ENCODE measurements around the gene WNK2. TPM values are rescaled to one million over a fixed set of nuclear protein-coding genes. Genes with fewer than 3 reads are reported as not detected.

Gene WNK2
- total and polyA plus RNA-seq, 9 donors, result 7.4 to 20.7 (median 14.9) TPM

DNA sequence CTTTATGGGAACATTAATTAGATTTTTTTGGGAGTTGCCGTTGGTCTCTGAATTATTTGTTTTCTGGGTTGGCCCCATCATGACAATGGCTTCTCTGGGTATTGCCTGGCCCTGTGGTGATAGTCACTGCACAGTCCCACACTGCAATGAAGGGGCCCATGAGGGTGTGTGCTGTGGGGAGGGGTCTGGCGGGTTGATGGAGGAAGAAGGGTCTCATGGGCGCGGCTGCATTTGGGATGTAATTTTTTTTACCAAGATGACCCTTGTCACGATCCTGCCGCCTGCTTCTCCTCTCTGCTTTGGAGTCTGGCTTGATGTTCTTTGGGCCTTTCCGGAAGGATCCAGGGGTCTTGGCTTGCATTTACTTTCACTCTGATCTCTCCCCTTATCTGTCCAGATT is 44.1 kb downstream of the WNK2 start:
- H3K4me3 ChIP-seq (ENCODE audit: low read length), result no peak overlapping the region
- peaks cover 5% of the 10 kb centered on the region for H3K27me3 ChIP-seq (ENCODE audit: control insufficient read depth, insufficient read depth, low read length)
- WGBS (ENCODE audit: insufficient coverage), result 100% methylated on average over 4 of the region's 7 CpGs
- no peaks in the 10 kb centered on the region for H3K9me3 ChIP-seq (replicated peaks; ENCODE audit: control insufficient read depth, low read depth, low read length)
- no peak for DNase-seq
- H3K4me1 ChIP-seq (ENCODE audit: control insufficient read depth, insufficient read depth, low read length), result peaks cover 32% of the 10 kb centered on the region
- H3K36me3 ChIP-seq (ENCODE audit: control insufficient read depth, insufficient read depth, low read length), result no peaks in the 10 kb centered on the region
- H3K27ac ChIP-seq (ENCODE audit: low read length), result no peak overlapping the region

DNA sequence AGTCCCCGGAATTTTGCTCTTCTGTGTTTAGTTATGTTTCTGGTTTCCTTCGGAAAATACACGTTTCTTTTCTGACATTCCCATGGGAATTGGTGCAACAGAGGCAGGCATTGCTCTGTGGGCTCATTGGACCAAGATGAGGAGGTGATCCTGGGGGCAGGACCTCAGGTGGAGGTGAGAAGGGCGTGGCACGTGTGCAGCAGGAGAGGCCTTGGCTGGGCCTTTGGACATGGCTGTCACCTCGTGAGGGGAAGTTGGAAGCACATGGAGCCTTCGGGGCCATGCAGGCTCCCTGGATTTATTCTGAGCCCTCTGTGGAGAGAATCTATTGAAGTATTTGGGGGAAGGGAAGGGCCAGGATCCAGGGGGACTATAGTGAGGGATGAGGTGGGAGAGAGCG is 44.5 kb downstream of the WNK2 start:
- no peaks in the 10 kb centered on the region for H3K9me3 ChIP-seq (replicated peaks; ENCODE audit: control insufficient read depth, low read depth, low read length)
- DNase-seq, result no peak
- H3K36me3 ChIP-seq (ENCODE audit: control insufficient read depth, insufficient read depth, low read length), result no peaks in the 10 kb centered on the region
- no peak overlapping the region for H3K27ac ChIP-seq (ENCODE audit: low read length)
- no peak overlapping the region for H3K4me3 ChIP-seq (ENCODE audit: low read length)
- H3K4me1 ChIP-seq (ENCODE audit: control insufficient read depth, insufficient read depth, low read length), result peaks cover 28% of the 10 kb centered on the region
- WGBS (ENCODE audit: insufficient coverage), result 87% methylated on average over 5 of the region's 8 CpGs
- H3K27me3 ChIP-seq (ENCODE audit: control insufficient read depth, insufficient read depth, low read length), result peaks cover 5% of the 10 kb centered on the region

DNA sequence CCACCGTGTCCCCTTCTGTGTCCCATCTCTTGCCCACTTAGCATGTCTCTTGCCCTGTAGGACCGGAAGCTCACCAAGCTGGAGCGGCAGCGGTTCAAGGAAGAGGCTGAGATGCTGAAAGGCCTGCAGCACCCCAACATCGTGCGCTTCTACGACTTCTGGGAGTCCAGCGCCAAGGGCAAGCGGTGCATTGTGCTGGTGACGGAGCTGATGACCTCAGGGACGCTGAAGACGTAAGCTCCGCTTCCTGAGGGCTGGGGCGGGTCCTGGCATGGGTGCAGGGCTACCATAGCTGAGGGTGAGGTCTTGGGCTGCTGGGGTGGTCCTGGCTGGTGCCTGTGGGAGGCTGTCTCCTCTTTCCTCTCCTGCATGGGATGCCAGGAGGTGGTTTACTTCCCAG is 45.7 kb downstream of the WNK2 start:
- H3K27ac ChIP-seq (ENCODE audit: low read length), result no peak overlapping the region
- 92% methylated on average over 14 of the region's 14 CpGs for WGBS (ENCODE audit: insufficient coverage)
- no peaks in the 10 kb centered on the region for H3K36me3 ChIP-seq (ENCODE audit: control insufficient read depth, insufficient read depth, low read length)
- DNase-seq, result no peak
- peaks cover 5% of the 10 kb centered on the region for H3K27me3 ChIP-seq (ENCODE audit: control insufficient read depth, insufficient read depth, low read length)
- peaks cover 24% of the 10 kb centered on the region for H3K4me1 ChIP-seq (ENCODE audit: control insufficient read depth, insufficient read depth, low read length)
- H3K4me3 ChIP-seq (ENCODE audit: low read length), result no peak overlapping the region
- no peaks in the 10 kb centered on the region for H3K9me3 ChIP-seq (replicated peaks; ENCODE audit: control insufficient read depth, low read depth, low read length)

DNA sequence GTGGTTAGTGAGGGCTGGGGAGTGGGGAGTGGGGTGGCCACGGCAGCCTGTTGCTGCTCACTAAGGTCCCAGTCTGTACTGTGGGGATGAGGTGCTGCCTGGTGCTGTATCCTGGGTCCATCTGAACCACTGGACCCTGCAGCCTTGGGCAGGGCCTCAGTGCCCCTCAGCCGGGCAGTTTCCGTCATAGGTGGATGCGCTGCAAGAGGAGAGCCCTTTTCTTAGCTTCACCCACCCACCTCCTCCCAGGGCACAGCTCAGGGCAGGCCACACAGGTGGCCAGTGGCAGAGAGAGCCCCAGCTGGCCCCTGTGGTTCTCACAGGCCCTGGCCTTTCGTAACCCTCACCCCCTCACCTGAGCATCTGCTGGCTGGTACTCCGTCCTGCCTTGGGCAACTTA is 46.2 kb downstream of the WNK2 start:
- peaks cover 5% of the 10 kb centered on the region for H3K27me3 ChIP-seq (ENCODE audit: control insufficient read depth, insufficient read depth, low read length)
- no peak for DNase-seq
- no peak overlapping the region for H3K4me3 ChIP-seq (ENCODE audit: low read length)
- H3K4me1 ChIP-seq (ENCODE audit: control insufficient read depth, insufficient read depth, low read length), result peaks cover 29% of the 10 kb centered on the region
- no peaks in the 10 kb centered on the region for H3K9me3 ChIP-seq (replicated peaks; ENCODE audit: control insufficient read depth, low read depth, low read length)
- WGBS (ENCODE audit: insufficient coverage), result 67% methylated on average over 1 of the region's 6 CpGs
- H3K27ac ChIP-seq (ENCODE audit: low read length), result no peak overlapping the region
- no peaks in the 10 kb centered on the region for H3K36me3 ChIP-seq (ENCODE audit: control insufficient read depth, insufficient read depth, low read length)

DNA sequence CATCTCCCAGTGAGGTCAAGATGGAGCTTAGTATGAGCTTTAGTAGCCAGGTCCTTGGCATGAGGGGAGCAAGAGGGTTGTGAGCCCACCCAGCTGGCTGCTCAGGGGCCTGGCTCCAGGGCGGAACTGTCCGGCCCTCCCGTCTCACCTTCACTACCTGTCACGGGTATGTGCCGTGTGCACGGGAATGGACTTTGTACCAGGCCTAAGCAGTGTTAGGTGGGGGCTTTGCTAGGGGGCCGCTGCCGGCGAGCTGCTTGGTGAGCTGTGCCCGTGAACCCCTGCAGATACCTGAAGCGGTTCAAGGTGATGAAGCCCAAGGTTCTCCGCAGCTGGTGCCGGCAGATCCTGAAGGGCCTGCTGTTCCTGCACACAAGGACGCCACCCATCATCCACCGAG is 46.7 kb downstream of the WNK2 start:
- H3K9me3 ChIP-seq (replicated peaks; ENCODE audit: control insufficient read depth, low read depth, low read length), result no peaks in the 10 kb centered on the region
- no peak for DNase-seq
- H3K27ac ChIP-seq (ENCODE audit: low read length), result no peak overlapping the region
- 94% methylated on average over 13 of the region's 15 CpGs for WGBS (ENCODE audit: insufficient coverage)
- H3K4me1 ChIP-seq (ENCODE audit: control insufficient read depth, insufficient read depth, low read length), result peaks cover 33% of the 10 kb centered on the region
- H3K36me3 ChIP-seq (ENCODE audit: control insufficient read depth, insufficient read depth, low read length), result no peaks in the 10 kb centered on the region
- no peak overlapping the region for H3K4me3 ChIP-seq (ENCODE audit: low read length)
- H3K27me3 ChIP-seq (ENCODE audit: control insufficient read depth, insufficient read depth, low read length), result peaks cover 5% of the 10 kb centered on the region

DNA sequence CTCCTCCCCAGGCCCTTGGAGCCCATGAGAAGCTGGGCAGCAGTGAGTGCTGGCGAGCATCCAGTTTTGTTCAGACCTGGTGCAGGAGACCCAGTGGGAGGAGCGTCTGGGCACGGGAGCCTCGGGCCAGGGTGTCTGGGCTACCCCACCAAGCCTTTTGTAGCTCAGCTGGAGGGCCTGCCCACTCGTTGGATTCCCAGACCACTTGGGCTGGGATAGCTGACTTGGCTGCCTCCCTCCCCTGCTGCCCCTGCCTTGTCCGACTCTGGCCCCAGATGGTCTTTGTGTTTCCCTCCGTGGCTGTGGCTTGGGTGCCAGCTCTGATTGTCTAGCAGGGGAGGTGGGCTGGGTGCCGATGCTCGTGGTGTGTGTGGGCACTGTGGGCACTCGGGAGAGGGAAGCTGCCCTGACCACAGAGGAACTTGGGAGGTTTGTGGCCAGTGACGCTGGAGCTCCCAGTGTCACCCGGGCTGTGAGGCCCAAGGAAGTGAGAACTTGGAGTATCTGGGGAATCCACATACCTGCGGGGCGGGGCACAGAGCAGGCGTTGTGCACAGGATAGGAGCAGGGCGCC is 47.3 kb downstream of the WNK2 start:
- Histone ChIP-seq H3K27me3 (ENCODE audit: control insufficient read depth, insufficient read depth, low read length) (peaks cover 5% of the 10 kb centered on the region), H3K27ac (ENCODE audit: low read length) (no peak overlapping the region), H3K4me3 (ENCODE audit: low read length) (no peak overlapping the region), H3K4me1 (ENCODE audit: control insufficient read depth, insufficient read depth, low read length) (peaks cover 40% of the 10 kb centered on the region), H3K36me3 (ENCODE audit: control insufficient read depth, insufficient read depth, low read length) (no peaks in the 10 kb centered on the region), H3K9me3 (replicated peaks; ENCODE audit: control insufficient read depth, low read depth, low read length) (no peaks in the 10 kb centered on the region)
- WGBS (ENCODE audit: insufficient coverage), result 66% methylated on average over 16 of the region's 16 CpGs
- DNase-seq, result peak; percentile 36

DNA sequence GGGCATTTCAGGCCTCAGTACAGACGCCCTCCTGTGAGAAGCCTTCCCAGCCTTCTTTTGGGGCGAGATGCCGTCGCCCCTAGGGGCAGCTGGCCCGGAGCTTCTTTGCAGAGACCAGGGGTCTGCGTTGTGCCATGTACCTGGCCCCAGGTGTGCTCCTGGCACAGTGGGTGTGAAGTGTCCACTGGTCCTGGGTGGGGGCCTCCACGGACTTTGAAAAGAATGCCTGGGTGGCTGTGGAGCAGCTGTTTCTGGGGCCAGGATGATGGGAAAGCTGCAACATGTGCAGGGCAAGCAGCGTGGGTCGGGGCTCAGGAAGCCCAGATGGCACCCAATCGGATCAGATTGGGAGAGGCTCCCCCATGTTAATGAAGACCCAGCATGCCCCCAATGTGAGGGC is 47.8 kb downstream of the WNK2 start:
- no peaks in the 10 kb centered on the region for H3K36me3 ChIP-seq (ENCODE audit: control insufficient read depth, insufficient read depth, low read length)
- no peak overlapping the region for H3K4me3 ChIP-seq (ENCODE audit: low read length)
- H3K9me3 ChIP-seq (replicated peaks; ENCODE audit: control insufficient read depth, low read depth, low read length), result no peaks in the 10 kb centered on the region
- DNase-seq, result no peak
- WGBS (ENCODE audit: insufficient coverage), result 86% methylated on average over 9 of the region's 10 CpGs
- peaks cover 5% of the 10 kb centered on the region for H3K27me3 ChIP-seq (ENCODE audit: control insufficient read depth, insufficient read depth, low read length)
- H3K27ac ChIP-seq (ENCODE audit: low read length), result no peak overlapping the region
- H3K4me1 ChIP-seq (ENCODE audit: control insufficient read depth, insufficient read depth, low read length), result peaks cover 40% of the 10 kb centered on the region

DNA sequence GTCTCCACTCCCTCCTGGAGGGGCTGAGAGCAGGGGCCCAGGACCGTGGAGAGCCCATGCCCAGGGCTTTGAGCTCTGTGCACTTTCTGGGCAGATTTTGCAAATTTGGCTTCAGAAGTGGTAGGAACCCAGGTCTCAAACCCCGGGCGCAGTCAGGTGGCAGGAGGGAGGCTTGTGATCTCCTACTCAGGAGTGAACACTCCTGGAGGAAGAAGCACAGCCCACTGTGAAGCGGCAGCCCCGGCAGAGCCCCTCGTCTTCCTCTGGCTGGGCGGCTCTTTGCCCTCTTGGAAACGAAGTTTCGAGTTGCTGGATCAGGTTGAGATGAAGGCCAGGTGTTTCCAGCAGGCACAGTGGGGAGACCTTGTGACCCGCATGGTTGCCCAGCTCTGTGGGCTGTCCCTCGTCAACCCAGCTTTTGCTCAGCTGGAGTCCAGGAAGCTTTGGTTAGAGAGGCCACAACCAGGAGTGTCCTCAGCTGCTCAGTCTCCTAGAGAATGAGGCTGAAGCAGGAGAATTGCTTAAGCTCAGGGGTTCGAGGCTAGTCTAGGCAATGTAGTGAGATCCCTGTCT is 48.5 kb downstream of the WNK2 start:
- no peak for DNase-seq
- 74% methylated on average over 10 of the region's 12 CpGs for WGBS (ENCODE audit: insufficient coverage)
- H3K27me3 ChIP-seq (ENCODE audit: control insufficient read depth, insufficient read depth, low read length), result peaks cover 5% of the 10 kb centered on the region
- H3K27ac ChIP-seq (ENCODE audit: low read length), result no peak overlapping the region
- H3K36me3 ChIP-seq (ENCODE audit: control insufficient read depth, insufficient read depth, low read length), result no peaks in the 10 kb centered on the region
- peaks cover 40% of the 10 kb centered on the region for H3K4me1 ChIP-seq (ENCODE audit: control insufficient read depth, insufficient read depth, low read length)
- H3K9me3 ChIP-seq (replicated peaks; ENCODE audit: control insufficient read depth, low read depth, low read length), result no peaks in the 10 kb centered on the region
- H3K4me3 ChIP-seq (ENCODE audit: low read length), result no peak overlapping the region

DNA sequence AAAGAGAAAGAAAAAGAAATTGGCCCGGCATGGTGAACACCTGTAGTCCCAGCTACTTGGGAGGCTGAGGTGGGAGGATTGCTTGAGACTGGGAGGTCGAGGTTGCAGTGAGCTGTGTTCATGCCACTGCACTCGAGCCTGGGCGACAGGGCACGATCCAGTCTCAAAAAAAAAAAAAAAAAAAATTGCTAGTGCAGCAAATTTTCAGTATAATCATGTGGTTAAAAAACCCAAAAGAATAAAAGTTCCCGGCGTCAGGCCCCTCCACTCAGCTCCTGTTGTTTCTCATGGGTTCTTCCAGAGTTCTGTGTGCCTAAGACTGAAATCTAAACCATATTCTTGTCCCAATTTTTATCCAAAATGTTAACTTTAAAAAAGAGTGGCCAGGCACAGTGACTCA is 49.1 kb downstream of the WNK2 start:
- 65% methylated on average over 4 of the region's 7 CpGs for WGBS (ENCODE audit: insufficient coverage)
- DNase-seq, result no peak
- peaks cover 5% of the 10 kb centered on the region for H3K27me3 ChIP-seq (ENCODE audit: control insufficient read depth, insufficient read depth, low read length)
- no peaks in the 10 kb centered on the region for H3K36me3 ChIP-seq (ENCODE audit: control insufficient read depth, insufficient read depth, low read length)
- H3K27ac ChIP-seq (ENCODE audit: low read length), result no peak overlapping the region
- no peaks in the 10 kb centered on the region for H3K9me3 ChIP-seq (replicated peaks; ENCODE audit: control insufficient read depth, low read depth, low read length)
- peaks cover 40% of the 10 kb centered on the region for H3K4me1 ChIP-seq (ENCODE audit: control insufficient read depth, insufficient read depth, low read length)
- H3K4me3 ChIP-seq (ENCODE audit: low read length), result no peak overlapping the region

DNA sequence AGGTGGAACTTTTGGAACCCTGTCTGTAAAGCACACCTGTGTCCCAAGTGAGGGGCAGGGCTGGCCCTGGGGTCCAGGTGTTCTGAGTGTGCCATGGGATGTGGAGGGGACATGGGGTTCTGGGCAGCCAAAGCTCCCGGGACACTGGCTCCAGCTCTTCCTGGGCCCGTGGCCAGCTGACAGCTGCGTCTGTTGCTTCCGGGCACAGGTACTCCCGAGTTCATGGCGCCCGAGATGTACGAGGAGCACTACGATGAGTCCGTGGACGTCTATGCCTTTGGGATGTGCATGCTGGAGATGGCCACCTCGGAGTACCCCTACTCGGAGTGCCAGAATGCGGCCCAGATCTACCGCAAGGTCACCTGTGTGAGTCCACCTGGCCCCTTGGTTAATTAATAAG is 50.7 kb downstream of the WNK2 start:
- Histone ChIP-seq H3K4me1 (ENCODE audit: control insufficient read depth, insufficient read depth, low read length) (peaks cover 40% of the 10 kb centered on the region), H3K9me3 (replicated peaks; ENCODE audit: control insufficient read depth, low read depth, low read length) (no peaks in the 10 kb centered on the region), H3K27me3 (ENCODE audit: control insufficient read depth, insufficient read depth, low read length) (peaks cover 5% of the 10 kb centered on the region), H3K36me3 (ENCODE audit: control insufficient read depth, insufficient read depth, low read length) (peaks cover 4% of the 10 kb centered on the region), H3K4me3 (ENCODE audit: low read length) (no peak overlapping the region), H3K27ac (ENCODE audit: low read length) (no peak overlapping the region)
- 80% methylated on average over 15 of the region's 15 CpGs for WGBS (ENCODE audit: insufficient coverage)
- no peak for DNase-seq
